ENCODE data around the gene PDE8A.
"Not testable (repeated sequence)": the region's sequence is repeated elsewhere in the genome, so short reads cannot be mapped to it uniquely, and the experiment has no call there.

DNA sequence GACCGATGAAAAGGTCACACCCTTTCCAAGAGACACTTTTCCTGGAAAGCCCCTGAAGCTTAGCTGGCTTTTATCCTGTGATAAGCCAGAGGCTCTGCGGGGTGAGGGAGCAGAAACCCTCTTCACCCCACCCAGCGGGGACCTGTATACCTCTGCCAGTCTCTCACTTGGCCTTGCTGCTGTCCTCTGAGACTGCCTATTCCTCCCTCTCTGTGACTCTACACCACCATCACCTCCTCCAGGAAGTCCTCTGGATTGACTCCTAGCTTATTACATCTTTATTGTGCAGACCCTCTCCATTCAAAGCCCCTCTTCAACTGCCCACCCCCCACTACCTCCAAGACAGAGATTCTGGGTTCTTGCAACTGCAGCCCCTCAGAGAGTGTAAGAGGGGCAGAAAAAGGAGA, 206.5 kb downstream of the PDE8A start:
- not testable (repeated sequence) for TF ChIP-seq POLR2AphosphoS5 (IDR thresholded peaks at IDR 0.05; ENCODE audit: low read depth, low read length); CTCF (IDR thresholded peaks at IDR 0.05)
- TF ChIP-seq, protein P1, sequence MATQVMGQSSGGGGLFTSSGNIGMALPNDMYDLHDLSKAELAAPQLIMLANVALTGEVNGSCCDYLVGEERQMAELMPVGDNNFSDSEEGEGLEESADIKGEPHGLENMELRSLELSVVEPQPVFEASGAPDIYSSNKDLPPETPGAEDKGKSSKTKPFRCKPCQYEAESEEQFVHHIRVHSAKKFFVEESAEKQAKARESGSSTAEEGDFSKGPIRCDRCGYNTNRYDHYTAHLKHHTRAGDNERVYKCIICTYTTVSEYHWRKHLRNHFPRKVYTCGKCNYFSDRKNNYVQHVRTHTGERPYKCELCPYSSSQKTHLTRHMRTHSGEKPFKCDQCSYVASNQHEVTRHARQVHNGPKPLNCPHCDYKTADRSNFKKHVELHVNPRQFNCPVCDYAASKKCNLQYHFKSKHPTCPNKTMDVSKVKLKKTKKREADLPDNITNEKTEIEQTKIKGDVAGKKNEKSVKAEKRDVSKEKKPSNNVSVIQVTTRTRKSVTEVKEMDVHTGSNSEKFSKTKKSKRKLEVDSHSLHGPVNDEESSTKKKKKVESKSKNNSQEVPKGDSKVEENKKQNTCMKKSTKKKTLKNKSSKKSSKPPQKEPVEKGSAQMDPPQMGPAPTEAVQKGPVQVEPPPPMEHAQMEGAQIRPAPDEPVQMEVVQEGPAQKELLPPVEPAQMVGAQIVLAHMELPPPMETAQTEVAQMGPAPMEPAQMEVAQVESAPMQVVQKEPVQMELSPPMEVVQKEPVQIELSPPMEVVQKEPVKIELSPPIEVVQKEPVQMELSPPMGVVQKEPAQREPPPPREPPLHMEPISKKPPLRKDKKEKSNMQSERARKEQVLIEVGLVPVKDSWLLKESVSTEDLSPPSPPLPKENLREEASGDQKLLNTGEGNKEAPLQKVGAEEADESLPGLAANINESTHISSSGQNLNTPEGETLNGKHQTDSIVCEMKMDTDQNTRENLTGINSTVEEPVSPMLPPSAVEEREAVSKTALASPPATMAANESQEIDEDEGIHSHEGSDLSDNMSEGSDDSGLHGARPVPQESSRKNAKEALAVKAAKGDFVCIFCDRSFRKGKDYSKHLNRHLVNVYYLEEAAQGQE (IDR thresholded peaks at IDR 0.05; ENCODE audit: insufficient read depth in 1 of 2, low read depth in 2 of 2, low read length in 1 of 2): not testable (repeated sequence)
